CD4-positive, alpha-beta T cell (primary cell): Measurements from ENCODE around the gene KCNQ1OT1. TPM values are rescaled to one million over a fixed set of nuclear protein-coding genes. Genes with fewer than 3 reads are reported as not detected.

Source experiments
- ATAC-seq: fragments of 200-7000 bp; cut with Tn5 transposase; one replicate; pipeline ENCODE4 v1.10.0; 2022; ENCODE audit warnings: mild to moderate bottlenecking; ENCODE audit not compliant: poor library complexity
- CTCF ChIA-PET: fragments of 350-600 bp; sonication (Branson Sonifier 250); formaldehyde crosslinking; loops from one replicate; lab custom pipeline; 2021; ENCODE audit warnings: antibody characterized with exemption, inconsistent platforms; lab: Charles Lee
- POLR2A ChIA-PET: fragments of 350-600 bp; sonication (Branson Sonifier 250); formaldehyde crosslinking; loops from one replicate; lab custom pipeline; 2021; ENCODE audit warnings: antibody characterized with exemption, inconsistent platforms; lab: Charles Lee
- DNase-seq, 14 experiments: peaks; one replicate each; pipeline ENCODE4 v3.0.0-alpha.2; 2013 to 2020; ENCODE audit warnings: mixed read lengths in 2 of 14
- H3K27ac ChIP-seq, 2 donors: one replicate each; pipeline versions ENCODE4 v1.5.1 to v1.7.0; 2013; ENCODE audit warnings: low read length in 2 of 2, low read depth in 1 of 2, mild to moderate bottlenecking in 1 of 2
- H3K27me3 ChIP-seq, 2 experiments: 1 replicate in 1 of 2; 2 replicates in 1 of 2; pipeline versions ENCODE4 v1.6.1 to v1.7.0; 2013; ENCODE audit warnings: low read length in 2 of 2, control low read depth in 1 of 2, mild to moderate bottlenecking in 1 of 2, moderate library complexity in 1 of 2; ENCODE audit not compliant: insufficient read depth in 2 of 2, control insufficient read depth in 1 of 2
- H3K36me3 ChIP-seq: one replicate; pipeline ENCODE4 v1.6.1; 2013; ENCODE audit warnings: low read length, control low read depth; ENCODE audit not compliant: insufficient read depth
- H3K4me1 ChIP-seq: one replicate; pipeline ENCODE4 v1.6.1; 2013; ENCODE audit warnings: low read length, control low read depth; ENCODE audit not compliant: insufficient read depth
- H3K4me3 ChIP-seq: one replicate; pipeline ENCODE4 v1.5.1; 2013; ENCODE audit warnings: mild to moderate bottlenecking, low read length, moderate library complexity
- H3K9me3 ChIP-seq, 2 experiments: 1 replicate in 1 of 2; 2 replicates in 1 of 2; pipeline versions ENCODE4 v1.6.1 to v1.7.0; 2013; ENCODE audit warnings: low read length in 2 of 2, mild to moderate bottlenecking in 2 of 2, control low read depth in 1 of 2, moderate library complexity in 1 of 2; ENCODE audit not compliant: control insufficient read depth in 1 of 2, insufficient read depth in 1 of 2
- H3K27ac Mint-ChIP-seq: one replicate; pipeline ENCODE4 v1.8.0; 2020; ENCODE audit warnings: mixed read lengths
- H3K27me3 Mint-ChIP-seq: one replicate; pipeline ENCODE4 v1.8.0; 2021; ENCODE audit warnings: mixed read lengths
- H3K36me3 Mint-ChIP-seq: one replicate; pipeline ENCODE4 v1.8.0; 2021; ENCODE audit warnings: low read depth, mixed read lengths
- H3K4me1 Mint-ChIP-seq: one replicate; pipeline ENCODE4 v1.8.0; 2021; ENCODE audit warnings: low read depth, mixed read lengths
- H3K4me3 Mint-ChIP-seq: one replicate; pipeline ENCODE4 v1.8.0; 2020; ENCODE audit warnings: mild to moderate bottlenecking, mixed read lengths
- H3K9me3 Mint-ChIP-seq: one replicate; pipeline ENCODE4 v1.8.0; 2020; ENCODE audit warnings: mixed read lengths
- intact Hi-C, 2 experiments: fragments of 100-400 bp; cut with DNase I in 1 of 2; cut with micrococcal nuclease in 1 of 2; formaldehyde crosslinking; loops; one replicate each; pipeline versions ENCODE4 v1.15.1 to v1.9.0; 2023 to 2025; cut with DNase I, micrococcal nuclease
- total RNA-seq, 174 experiments: library from RNA in 2 of 174; stranded (reverse) in 2 of 174; gene quantifications; one replicate each; pipeline ENCODE4 v1.2.3 and lab custom pipeline; 2021 to 2026
- TF ChIP-seq, protein P1 (sequence below): fragments of 200-600 bp; IDR thresholded peaks from one replicate; pipeline ENCODE4 v1.8.0; 2022; ENCODE audit warnings: antibody characterized with exemption, mild to moderate bottlenecking

Gene KCNQ1OT1
- total RNA-seq, 2 experiments from 2014 or later, result 0.17 to 0.22 TPM

GRCh38 chr11:2735053-2735589 lies 35.3 kb upstream of the KCNQ1OT1 start:
- Histone ChIP-seq H3K27ac (no peak overlapping the region), H3K9me3 (no peaks in the 10 kb centered on the region), H3K36me3 (no peaks in the 10 kb centered on the region), H3K27me3 (no peaks in the 10 kb centered on the region), H3K4me3 (no peak overlapping the region), H3K4me1 (no peaks in the 10 kb centered on the region)
- TF ChIP-seq, protein P1, sequence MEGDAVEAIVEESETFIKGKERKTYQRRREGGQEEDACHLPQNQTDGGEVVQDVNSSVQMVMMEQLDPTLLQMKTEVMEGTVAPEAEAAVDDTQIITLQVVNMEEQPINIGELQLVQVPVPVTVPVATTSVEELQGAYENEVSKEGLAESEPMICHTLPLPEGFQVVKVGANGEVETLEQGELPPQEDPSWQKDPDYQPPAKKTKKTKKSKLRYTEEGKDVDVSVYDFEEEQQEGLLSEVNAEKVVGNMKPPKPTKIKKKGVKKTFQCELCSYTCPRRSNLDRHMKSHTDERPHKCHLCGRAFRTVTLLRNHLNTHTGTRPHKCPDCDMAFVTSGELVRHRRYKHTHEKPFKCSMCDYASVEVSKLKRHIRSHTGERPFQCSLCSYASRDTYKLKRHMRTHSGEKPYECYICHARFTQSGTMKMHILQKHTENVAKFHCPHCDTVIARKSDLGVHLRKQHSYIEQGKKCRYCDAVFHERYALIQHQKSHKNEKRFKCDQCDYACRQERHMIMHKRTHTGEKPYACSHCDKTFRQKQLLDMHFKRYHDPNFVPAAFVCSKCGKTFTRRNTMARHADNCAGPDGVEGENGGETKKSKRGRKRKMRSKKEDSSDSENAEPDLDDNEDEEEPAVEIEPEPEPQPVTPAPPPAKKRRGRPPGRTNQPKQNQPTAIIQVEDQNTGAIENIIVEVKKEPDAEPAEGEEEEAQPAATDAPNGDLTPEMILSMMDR, result no peak
- no peak for DNase-seq
- CTCF ChIA-PET, result no interaction called here
- Mint-ChIP-seq H3K4me1 (no peaks in the 10 kb centered on the region), H3K27ac (no peak overlapping the region), H3K9me3 (no peaks in the 10 kb centered on the region), H3K36me3 (peaks cover 6% of the 10 kb centered on the region), H3K4me3 (no peak overlapping the region), H3K27me3 (no peaks in the 10 kb centered on the region)
- intact Hi-C loops, result no loop called here
- POLR2A ChIA-PET, result no interaction called here
- ATAC-seq, result no peak

- CTCF ChIA-PET, result no interaction called here
- intact Hi-C loops, result no loop called here
Observed at GRCh38 chr11:2734181-2735052, 34.6 kb upstream of the KCNQ1OT1 start.

GRCh38 chr11:2732940-2733628 lies 33.3 kb upstream of the KCNQ1OT1 start:
- H3K36me3 Mint-ChIP-seq, result peaks cover 6% of the 10 kb centered on the region
- H3K4me3 Mint-ChIP-seq, result no peak overlapping the region
- H3K27me3 Mint-ChIP-seq, result no peaks in the 10 kb centered on the region
- no peaks in the 10 kb centered on the region for H3K9me3 Mint-ChIP-seq
- no peaks in the 10 kb centered on the region for H3K36me3 ChIP-seq
- intact Hi-C loops, result no loop called here
- TF ChIP-seq, protein P1, result no peak
- ATAC-seq (no peak), DNase-seq (no peak)
- no peak overlapping the region for H3K27ac ChIP-seq
- ChIA-PET CTCF (no interaction called here), POLR2A (no interaction called here)
- H3K4me1 ChIP-seq, result no peaks in the 10 kb centered on the region
- H3K4me1 Mint-ChIP-seq, result no peaks in the 10 kb centered on the region
- no peak overlapping the region for H3K4me3 ChIP-seq
- H3K9me3 ChIP-seq, result no peaks in the 10 kb centered on the region
- H3K27me3 ChIP-seq, result no peaks in the 10 kb centered on the region
- H3K27ac Mint-ChIP-seq, result no peak overlapping the region

More at GRCh38 chr11:2734181-2735052, 34.6 kb upstream of the KCNQ1OT1 start:
- TF ChIP-seq, protein P1, result no peak
- no peak for ATAC-seq
- peaks cover 6% of the 10 kb centered on the region for H3K36me3 Mint-ChIP-seq
- Histone ChIP-seq H3K27me3 (no peaks in the 10 kb centered on the region), H3K27ac (no peak overlapping the region), H3K36me3 (no peaks in the 10 kb centered on the region), H3K4me1 (no peaks in the 10 kb centered on the region), H3K9me3 (no peaks in the 10 kb centered on the region), H3K4me3 (no peak overlapping the region)
- no peaks in the 10 kb centered on the region for H3K27me3 Mint-ChIP-seq
- no peaks in the 10 kb centered on the region for H3K9me3 Mint-ChIP-seq
- no peak overlapping the region for H3K4me3 Mint-ChIP-seq
- POLR2A ChIA-PET, result no interaction called here
- no peak for DNase-seq
- no peaks in the 10 kb centered on the region for H3K4me1 Mint-ChIP-seq
- no peak overlapping the region for H3K27ac Mint-ChIP-seq
